Psoas muscle (tissue), 8 donors: ENCODE measurements around the gene FOXN3. TPM values are rescaled to one million over a fixed set of nuclear protein-coding genes. Genes with fewer than 3 reads are reported as not detected.
"Not testable (repeated sequence)": the region's sequence is repeated elsewhere in the genome, so short reads cannot be mapped to it uniquely, and the experiment has no call there.

ENCODE experiments used
- ATAC-seq, 4 donors: fragments of 200-7000 bp; cut with Tn5 transposase; one replicate each; pipeline ENCODE4 v1.9.1; 2020; ENCODE audit warnings: moderate library complexity in 3 of 4, mild to moderate bottlenecking in 2 of 4
- DNase-seq, 2 donors: peaks; one replicate each; pipeline ENCODE4 v3.0.0-alpha.2; 2020
- H3K27ac ChIP-seq: fragments of 200-600 bp; one replicate; pipeline ENCODE4 v1.8.0; 2022
- H3K27me3 ChIP-seq, 3 donors: fragments of 200-600 bp in 1 of 3; one replicate each; pipeline versions ENCODE4 v1.6.1 to v1.8.0; 2013 to 2022; ENCODE audit warnings: low read length in 2 of 3, mild to moderate bottlenecking in 2 of 3, moderate library complexity in 1 of 3; ENCODE audit not compliant: insufficient read depth in 3 of 3
- H3K36me3 ChIP-seq, 2 donors: fragments of 200-600 bp in 1 of 2; one replicate each; pipeline versions ENCODE4 v1.6.1 to v1.8.0; 2013 to 2022; ENCODE audit warnings: low read depth in 1 of 2, mild to moderate bottlenecking in 1 of 2, moderate library complexity in 1 of 2; ENCODE audit not compliant: insufficient read depth in 1 of 2
- H3K4me1 ChIP-seq: fragments of 200-600 bp; one replicate; pipeline ENCODE4 v1.8.0; 2022
- H3K4me3 ChIP-seq: fragments of 200-600 bp; one replicate; pipeline ENCODE4 v1.8.0; 2022; ENCODE audit warnings: mild to moderate bottlenecking
- H3K9me3 ChIP-seq: fragments of 200-600 bp; one replicate; pipeline ENCODE4 v1.8.0; 2022
- CTCF ChIP-seq: fragments of 200-600 bp; IDR thresholded peaks from one replicate; pipeline ENCODE4 v1.8.0; 2022; ENCODE audit warnings: antibody characterized with exemption
- WGBS, 3 donors: extraction: QIAGEN DNeasy Blood & Tissue Kit; methylation state at CpG; one replicate each; pipeline versions ENCODE4 v1.1.6 to v1.1.7; 2013; 5-methylcytosine and 5-hydroxymethylcytosine counted together
- intact Hi-C, 2 donors: fragments of 100-400 bp; cut with DNase I; formaldehyde crosslinking; loops; one replicate each; pipeline versions ENCODE4 v1.11.0 to v1.14.2; 2022
- polyA plus RNA-seq, 3 donors: library from polyadenylated mRNA; stranded (reverse); fragments of 200-250 nt; gene quantifications; one replicate each; pipeline ENCODE4 v1.2.3, GENCODE V29; 2013
- total RNA-seq, 4 donors: library from RNA; stranded (reverse); fragmentation: NEBNext Ultra II Directional in 2 of 4; extraction: Animal tissue kit (Norgen Biotek cat#: 25700) in 2 of 4; gene quantifications; one replicate each; pipeline versions ENCODE4 v1.2.1 to v1.2.4, GENCODE V29; 2021 to 2023
- donor health status: healthy with polysubstance abuse.
- donor health status: DM: no; HTN: no; CAD: no; lungs with moderate emphysema.
- donor health status: Bipolar disorder and iron deficiency.
- donor health status: healthy.
- donor health status: DM: yes; HTN: yes; CAD: no.
- donor health status: DM: no; HTN: no; CAD: no.
- donor health status: DM: no; HTN: no; CAD: no.
- donor health status: DM: yes; HTN: yes; CAD: no.

Gene FOXN3
- total and polyA plus RNA-seq, 7 donors, result 10.1 to 123 (median 73.6) TPM

DNA sequence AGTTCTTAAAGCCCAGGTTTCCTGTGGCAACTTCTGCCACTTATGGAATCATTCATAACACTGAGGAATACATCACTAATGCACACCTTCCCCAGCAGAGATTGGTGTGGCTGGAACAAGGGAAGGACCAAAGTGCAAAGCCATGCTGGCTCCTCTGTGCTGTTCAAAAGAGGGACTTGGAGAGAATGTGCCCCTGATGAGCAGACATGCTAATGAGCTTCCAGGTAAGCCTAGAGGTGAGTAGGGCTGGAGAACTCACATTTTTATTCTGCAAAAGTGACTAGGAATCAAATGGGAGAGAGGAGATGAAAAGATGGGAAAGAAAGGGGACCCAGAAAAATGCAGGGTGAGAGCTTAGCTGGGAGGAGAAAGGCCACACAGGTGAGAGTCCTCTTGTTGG, 302.9 kb downstream of the FOXN3 start:
- ATAC-seq, result no peak
- TF ChIP-seq CTCF, result no peak
- intact Hi-C loops, result no loop called here
- Histone ChIP-seq H3K27ac (no peak overlapping the region), H3K4me3 (no peak overlapping the region), H3K9me3 (no peaks in the 10 kb centered on the region), H3K27me3 (no peaks in the 10 kb centered on the region), H3K36me3 (no peaks in the 10 kb centered on the region), H3K4me1 (no peaks in the 10 kb centered on the region)
- DNase-seq, result no peak

DNA sequence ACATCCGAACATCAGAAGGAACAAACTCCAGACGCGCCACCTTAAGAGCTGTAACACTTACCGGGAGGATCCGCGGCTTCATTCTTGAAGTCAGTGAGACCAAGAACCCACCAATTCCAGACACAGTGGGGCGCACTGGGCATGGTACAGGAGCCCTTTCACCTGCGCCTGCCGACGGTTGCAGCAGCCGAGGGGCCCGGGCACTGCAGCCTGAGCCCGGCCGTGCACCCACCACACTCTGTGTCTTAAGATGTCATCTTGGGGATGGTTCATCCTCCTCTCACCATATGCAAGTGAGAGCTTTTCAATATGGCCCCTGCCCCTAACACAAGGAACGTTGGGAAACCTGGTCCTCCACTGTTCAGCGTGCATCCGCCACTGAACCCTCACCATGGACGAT, 304.3 kb downstream of the FOXN3 start:
- no peak for TF ChIP-seq CTCF
- 92 to 93% (median 92%) methylated on average over 18 of the region's 18 CpGs for WGBS, 3 donors
- Histone ChIP-seq H3K9me3 (no peaks in the 10 kb centered on the region), H3K36me3 (no peaks in the 10 kb centered on the region), H3K27me3 (no peaks in the 10 kb centered on the region), H3K4me3 (no peak overlapping the region), H3K4me1 (no peaks in the 10 kb centered on the region), H3K27ac (no peak overlapping the region)
- no peak for ATAC-seq
- intact Hi-C loops, result no loop called here
- DNase-seq, result no peak

GRCh38 chr14:89111766-89112543, 305.1 kb downstream of the FOXN3 start:
- DNase-seq, H3K9me3 ChIP-seq, intact Hi-C loops, H3K4me1 ChIP-seq, ATAC-seq, H3K27me3 ChIP-seq, H3K27ac ChIP-seq, H3K4me3 ChIP-seq, H3K36me3 ChIP-seq: not testable (repeated sequence)
- 77 to 83% (median 80%) methylated on average over 14 to 25 of the region's 25 CpGs for WGBS, 3 donors

- WGBS, 3 donors, result 86 to 95% (median 89%) methylated on average over 9 to 12 of the region's 13 CpGs
- H3K4me1 ChIP-seq, H3K36me3 ChIP-seq, H3K27ac ChIP-seq, H3K4me3 ChIP-seq, H3K27me3 ChIP-seq, ATAC-seq, intact Hi-C loops, DNase-seq, H3K9me3 ChIP-seq: not testable (repeated sequence)
Observed at GRCh38 chr14:89111232-89111631, 305.8 kb downstream of the FOXN3 start.

DNA sequence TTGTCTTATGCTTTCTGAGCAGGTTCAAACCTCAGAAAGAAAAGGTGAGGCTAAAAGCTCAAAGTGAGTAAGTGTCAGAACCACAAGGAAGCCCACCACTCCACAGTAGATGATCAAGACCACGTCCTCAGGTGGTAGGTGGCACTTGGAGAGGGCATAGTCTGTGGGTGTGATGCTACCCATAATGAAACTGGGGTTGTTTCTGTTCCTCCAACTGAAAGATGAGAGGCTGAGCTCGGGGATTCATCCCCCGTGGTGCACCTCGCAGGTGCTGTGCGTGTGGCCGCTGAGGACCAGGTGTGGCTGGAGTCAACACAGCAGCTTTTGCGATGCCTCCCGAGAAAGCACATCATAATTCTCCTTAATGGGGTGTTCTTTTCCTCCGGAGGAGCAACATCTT, 306.9 kb downstream of the FOXN3 start:
- no peak for TF ChIP-seq CTCF
- 91% methylated on average over 9 of the region's 9 CpGs for WGBS, 3 donors
- ATAC-seq (no peak), DNase-seq (no peak)
- Histone ChIP-seq H3K4me3 (no peak overlapping the region), H3K4me1 (no peaks in the 10 kb centered on the region), H3K27me3 (no peaks in the 10 kb centered on the region), H3K36me3 (no peaks in the 10 kb centered on the region), H3K27ac (no peak overlapping the region), H3K9me3 (no peaks in the 10 kb centered on the region)
- intact Hi-C loops, result no loop called here

GRCh38 chr14:89108608-89109007, 308.4 kb downstream of the FOXN3 start:
- 80 to 82% (median 82%) methylated on average over 4 of the region's 4 CpGs for whole genome bisulfite sequencing, 3 donors
- no peaks in the 10 kb centered on the region for H3K9me3 ChIP-seq
- H3K4me1 ChIP-seq, result no peaks in the 10 kb centered on the region
- H3K27me3 ChIP-seq, result no peaks in the 10 kb centered on the region
- H3K27ac ChIP-seq, result no peak overlapping the region
- no peak for TF ChIP-seq CTCF
- DNase-seq, result no peak
- intact Hi-C loops, result no loop called here
- H3K4me3 ChIP-seq, result no peak overlapping the region
- no peak for ATAC-seq
- no peaks in the 10 kb centered on the region for H3K36me3 ChIP-seq
